Measurements from ENCODE around the gene ATP6V0E2. TPM values are rescaled to one million over a fixed set of nuclear protein-coding genes. Genes with fewer than 3 reads are reported as not detected.
"Not testable (repeated sequence)": the region's sequence is repeated elsewhere in the genome, so short reads cannot be mapped to it uniquely, and the experiment has no call there.

The ATP6V0E2 gene
- total and polyA plus RNA-seq, 5 donors from 2014 or later = 45.9 to 183 (median 162) TPM

GRCh38 chr7:149883452-149883861, 9.7 kb downstream of the ATP6V0E2 start:
- H3K9me3 Mint-ChIP-seq = no peaks in the 10 kb centered on the region
- peak overlapping the region in 1 of 4 donors; percentile 28 for H3K4me3 Mint-ChIP-seq

GRCh38 chr7:149884016-149884415, 10.2 kb downstream of the ATP6V0E2 start:
- Mint-ChIP-seq H3K4me1 (peaks cover 0 to 21% (median 13%) of the 10 kb centered on the region in 4 donors), H3K27ac (no peak overlapping the region), H3K9me3 (peaks cover 0 to under 1% (median 0%) of the 10 kb centered on the region in 7 donors), H3K4me3 (no peak overlapping the region), H3K36me3 (peaks cover 38% of the 10 kb centered on the region), H3K27me3 (no peaks in the 10 kb centered on the region)
- Histone ChIP-seq H3K36me3 (ENCODE audit: control insufficient read depth, insufficient read depth, low read length) (peaks cover 16% of the 10 kb centered on the region), H3K4me3 (ENCODE audit: low read depth, low read length) (no peak overlapping the region), H3K4me1 (ENCODE audit: control insufficient read depth, insufficient read depth, low read length, poor library complexity, severe bottlenecking) (no peaks in the 10 kb centered on the region), H3K27ac (ENCODE audit: insufficient read depth, low read length, poor library complexity, severe bottlenecking) (no peak overlapping the region), H3K27me3 (ENCODE audit: control insufficient read depth, insufficient read depth, low read length) (no peaks in the 10 kb centered on the region), H3K9me3 (ENCODE audit: control insufficient read depth in 2 of 2, low read length in 2 of 2) (no peaks in the 10 kb centered on the region)
- no peak for DNase-seq
- no peak for ATAC-seq (ENCODE audit: low read depth in 2 of 2)

More at GRCh38 chr7:149883452-149883861, 9.7 kb downstream of the ATP6V0E2 start:
- DNase-seq = peak in 2 of 3 donors; percentile 44 to 74
- peaks cover 0 to 21% (median 13%) of the 10 kb centered on the region in 4 donors for H3K4me1 Mint-ChIP-seq
- H3K27me3 ChIP-seq (ENCODE audit: control insufficient read depth, insufficient read depth, low read length) = no peaks in the 10 kb centered on the region
- no peaks in the 10 kb centered on the region for H3K27me3 Mint-ChIP-seq
- H3K9me3 ChIP-seq (ENCODE audit: control insufficient read depth in 2 of 2, low read length in 2 of 2) = no peaks in the 10 kb centered on the region
- no peak overlapping the region for H3K4me3 ChIP-seq (ENCODE audit: low read depth, low read length)
- H3K4me1 ChIP-seq (ENCODE audit: control insufficient read depth, insufficient read depth, low read length, poor library complexity, severe bottlenecking) = no peaks in the 10 kb centered on the region
- H3K27ac ChIP-seq (ENCODE audit: insufficient read depth, low read length, poor library complexity, severe bottlenecking) = no peak overlapping the region
- peaks cover 19% of the 10 kb centered on the region for H3K36me3 ChIP-seq (ENCODE audit: control insufficient read depth, insufficient read depth, low read length)
- ATAC-seq (ENCODE audit: low read depth in 2 of 2) = peak; percentile 67 to 68
- peaks cover 37% of the 10 kb centered on the region for H3K36me3 Mint-ChIP-seq
- H3K27ac Mint-ChIP-seq = peak overlapping the region in 2 of 3 donors; percentile 32 to 33

GRCh38 chr7:149884541-149884940, 10.8 kb downstream of the ATP6V0E2 start:
- no peaks in the 10 kb centered on the region for H3K4me1 ChIP-seq (ENCODE audit: control insufficient read depth, insufficient read depth, low read length, poor library complexity, severe bottlenecking)
- ATAC-seq (ENCODE audit: low read depth in 2 of 2) (no peak), DNase-seq (no peak)
- peaks cover 0 to 1% (median 0%) of the 10 kb centered on the region in 7 donors for H3K9me3 Mint-ChIP-seq
- no peak overlapping the region for H3K4me3 ChIP-seq (ENCODE audit: low read depth, low read length)
- H3K9me3 ChIP-seq (ENCODE audit: control insufficient read depth in 2 of 2, low read length in 2 of 2) = no peaks in the 10 kb centered on the region
- peaks cover 38% of the 10 kb centered on the region for H3K36me3 Mint-ChIP-seq
- no peak overlapping the region for H3K27ac Mint-ChIP-seq
- no peak overlapping the region for H3K4me3 Mint-ChIP-seq
- no peaks in the 10 kb centered on the region for H3K27me3 ChIP-seq (ENCODE audit: control insufficient read depth, insufficient read depth, low read length)
- peaks cover 0 to 21% (median 13%) of the 10 kb centered on the region in 4 donors for H3K4me1 Mint-ChIP-seq
- H3K27ac ChIP-seq (ENCODE audit: insufficient read depth, low read length, poor library complexity, severe bottlenecking) = no peak overlapping the region
- peaks cover 11% of the 10 kb centered on the region for H3K36me3 ChIP-seq (ENCODE audit: control insufficient read depth, insufficient read depth, low read length)
- H3K27me3 Mint-ChIP-seq = no peaks in the 10 kb centered on the region

- no peaks in the 10 kb centered on the region for H3K9me3 ChIP-seq (ENCODE audit: control insufficient read depth in 2 of 2, low read length in 2 of 2)
- Mint-ChIP-seq H3K27me3 (no peaks in the 10 kb centered on the region), H3K9me3 (peaks cover 0 to 1% (median 0%) of the 10 kb centered on the region in 7 donors), H3K4me3 (no peak overlapping the region), H3K36me3 (peaks cover 34% of the 10 kb centered on the region), H3K27ac (no peak overlapping the region), H3K4me1 (peaks cover 0 to 18% (median 13%) of the 10 kb centered on the region in 4 donors)
- H3K4me1 ChIP-seq (ENCODE audit: control insufficient read depth, insufficient read depth, low read length, poor library complexity, severe bottlenecking) = no peaks in the 10 kb centered on the region
- no peak overlapping the region for H3K27ac ChIP-seq (ENCODE audit: insufficient read depth, low read length, poor library complexity, severe bottlenecking)
- H3K4me3 ChIP-seq (ENCODE audit: low read depth, low read length) = no peak overlapping the region
- H3K27me3 ChIP-seq (ENCODE audit: control insufficient read depth, insufficient read depth, low read length) = no peaks in the 10 kb centered on the region
- H3K36me3 ChIP-seq (ENCODE audit: control insufficient read depth, insufficient read depth, low read length) = peaks cover 3% of the 10 kb centered on the region
- no peak for ATAC-seq (ENCODE audit: low read depth in 2 of 2)
- no peak for DNase-seq
Observed at GRCh38 chr7:149885191-149886017, 11.6 kb downstream of the ATP6V0E2 start.

- ATAC-seq (ENCODE audit: low read depth in 2 of 2) (no peak), DNase-seq (no peak)
- H3K4me1 Mint-ChIP-seq = peaks cover 0 to 18% (median 12%) of the 10 kb centered on the region in 4 donors
- Histone ChIP-seq H3K9me3 (ENCODE audit: control insufficient read depth in 2 of 2, low read length in 2 of 2) (no peaks in the 10 kb centered on the region), H3K36me3 (ENCODE audit: control insufficient read depth, insufficient read depth, low read length) (peaks cover 2% of the 10 kb centered on the region), H3K27ac (ENCODE audit: insufficient read depth, low read length, poor library complexity, severe bottlenecking) (no peak overlapping the region), H3K4me1 (ENCODE audit: control insufficient read depth, insufficient read depth, low read length, poor library complexity, severe bottlenecking) (no peaks in the 10 kb centered on the region), H3K27me3 (ENCODE audit: control insufficient read depth, insufficient read depth, low read length) (no peaks in the 10 kb centered on the region), H3K4me3 (ENCODE audit: low read depth, low read length) (no peak overlapping the region)
- peaks cover 34% of the 10 kb centered on the region for H3K36me3 Mint-ChIP-seq
- peaks cover 0 to 1% (median 0%) of the 10 kb centered on the region in 7 donors for H3K9me3 Mint-ChIP-seq
- H3K4me3 Mint-ChIP-seq = no peak overlapping the region
- peak overlapping the region in 1 of 3 donors; percentile 32 for H3K27ac Mint-ChIP-seq
- H3K27me3 Mint-ChIP-seq = no peaks in the 10 kb centered on the region
Observed at GRCh38 chr7:149886018-149886415, 12.2 kb downstream of the ATP6V0E2 start.

- Mint-ChIP-seq H3K4me3 (no peak overlapping the region), H3K36me3 (peaks cover 30% of the 10 kb centered on the region), H3K4me1 (peaks cover 0 to 14% (median 11%) of the 10 kb centered on the region in 4 donors), H3K27ac (peak overlapping the region in 1 of 3 donors; percentile 32), H3K27me3 (no peaks in the 10 kb centered on the region), H3K9me3 (peaks cover 0 to 1% (median 0%) of the 10 kb centered on the region in 7 donors)
- H3K9me3 ChIP-seq (ENCODE audit: control insufficient read depth in 2 of 2, low read length in 2 of 2) = no peaks in the 10 kb centered on the region
- DNase-seq = no peak
- H3K27me3 ChIP-seq (ENCODE audit: control insufficient read depth, insufficient read depth, low read length) = no peaks in the 10 kb centered on the region
- H3K4me1 ChIP-seq (ENCODE audit: control insufficient read depth, insufficient read depth, low read length, poor library complexity, severe bottlenecking) = no peaks in the 10 kb centered on the region
- H3K27ac ChIP-seq (ENCODE audit: insufficient read depth, low read length, poor library complexity, severe bottlenecking) = no peak overlapping the region
- H3K4me3 ChIP-seq (ENCODE audit: low read depth, low read length) = no peak overlapping the region
- peaks cover 2% of the 10 kb centered on the region for H3K36me3 ChIP-seq (ENCODE audit: control insufficient read depth, insufficient read depth, low read length)
- no peak for ATAC-seq (ENCODE audit: low read depth in 2 of 2)
Observed at GRCh38 chr7:149887311-149887710, 13.5 kb downstream of the ATP6V0E2 start.

- not testable (repeated sequence) for H3K36me3 ChIP-seq (ENCODE audit: control insufficient read depth, insufficient read depth, low read length); H3K4me1 Mint-ChIP-seq; H3K27me3 Mint-ChIP-seq; H3K27ac ChIP-seq (ENCODE audit: insufficient read depth, low read length, poor library complexity, severe bottlenecking); H3K4me1 ChIP-seq (ENCODE audit: control insufficient read depth, insufficient read depth, low read length, poor library complexity, severe bottlenecking); H3K4me3 Mint-ChIP-seq; DNase-seq; H3K9me3 Mint-ChIP-seq; H3K27me3 ChIP-seq (ENCODE audit: control insufficient read depth, insufficient read depth, low read length); H3K4me3 ChIP-seq (ENCODE audit: low read depth, low read length); H3K9me3 ChIP-seq (ENCODE audit: control insufficient read depth in 2 of 2, low read length in 2 of 2); ATAC-seq (ENCODE audit: low read depth in 2 of 2); H3K27ac Mint-ChIP-seq
- H3K36me3 Mint-ChIP-seq = peaks cover 21% of the 10 kb centered on the region
Observed at GRCh38 chr7:149890715-149891114, 16.9 kb downstream of the ATP6V0E2 start.

GRCh38 chr7:149894957-149895356, 21.2 kb downstream of the ATP6V0E2 start:
- not testable (repeated sequence) for H3K9me3 ChIP-seq (ENCODE audit: control insufficient read depth in 2 of 2, low read length in 2 of 2); H3K4me3 Mint-ChIP-seq; H3K4me3 ChIP-seq (ENCODE audit: low read depth, low read length); H3K36me3 Mint-ChIP-seq; DNase-seq; H3K9me3 Mint-ChIP-seq; ATAC-seq (ENCODE audit: low read depth in 2 of 2); H3K4me1 ChIP-seq (ENCODE audit: control insufficient read depth, insufficient read depth, low read length, poor library complexity, severe bottlenecking); H3K27ac Mint-ChIP-seq; H3K4me1 Mint-ChIP-seq; H3K27me3 ChIP-seq (ENCODE audit: control insufficient read depth, insufficient read depth, low read length); H3K27ac ChIP-seq (ENCODE audit: insufficient read depth, low read length, poor library complexity, severe bottlenecking); H3K27me3 Mint-ChIP-seq; H3K36me3 ChIP-seq (ENCODE audit: control insufficient read depth, insufficient read depth, low read length)
